OCI-LY7 (cell line): Measurements from ENCODE around the gene RAB15.

Experiments
- CTCF ChIP-seq: fragments of 200-600 bp; sonication (generic); conservative IDR thresholded peaks from 2 replicates; pipeline ENCODE4 v1.5.1; 2014; ENCODE audit warnings: mild to moderate bottlenecking, antibody characterized with exemption, low read length, moderate library complexity, mixed read lengths
- EZH2phosphoT487 ChIP-seq: fragments of 200-600 bp; sonication (generic); IDR thresholded peaks from 2 replicates; pipeline ENCODE4 v1.6.1; 2018; ENCODE audit warnings: low read depth, borderline replicate concordance, mild to moderate bottlenecking, mixed run types, antibody characterized with exemption, low read length, moderate library complexity, mixed read lengths

DNA sequence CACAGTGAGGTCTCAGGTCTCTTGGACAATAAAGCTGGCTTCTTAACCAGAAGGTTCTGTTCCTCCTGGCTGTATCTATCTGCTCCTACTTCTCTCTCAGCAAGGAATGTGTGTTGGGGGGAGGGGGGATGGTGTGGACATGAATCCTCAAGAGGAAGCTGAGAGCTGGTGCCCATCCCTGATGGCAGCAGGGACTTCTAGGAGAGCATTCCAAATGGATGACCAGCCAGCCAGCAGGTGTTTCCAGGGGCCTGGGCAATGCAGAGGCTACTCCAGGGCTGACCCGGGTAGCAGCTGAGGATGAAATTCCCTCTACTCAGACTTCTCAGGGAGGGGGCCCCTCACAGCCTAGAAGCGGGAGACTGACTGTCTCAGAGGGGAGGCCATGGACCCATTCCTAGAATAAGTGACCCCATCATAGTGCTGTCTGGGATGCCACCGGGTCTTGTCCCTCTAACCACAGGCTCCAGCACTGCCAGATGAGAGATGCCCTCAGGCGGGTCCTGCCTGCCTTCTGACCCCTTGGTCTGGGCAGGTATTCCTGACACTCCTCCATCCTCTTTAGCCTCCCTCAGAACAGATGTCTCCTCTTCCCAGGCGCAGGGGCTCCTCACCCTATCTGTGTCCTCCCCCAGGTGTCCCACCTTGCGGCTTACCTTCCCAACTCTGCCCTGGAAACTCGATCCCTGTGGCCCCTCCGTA is 1.2 kb downstream of the RAB15 start:
- TF ChIP-seq CTCF = no peak
- TF ChIP-seq EZH2phosphoT487 = no peak
